A549 (cell line): ENCODE measurements around the gene SPPL2A. TPM values are rescaled to one million over a fixed set of nuclear protein-coding genes. Genes with fewer than 3 reads are reported as not detected.

Experiments
- ATAC-seq, 2 experiments: fragments of 200-7000 bp in 1 of 2; fragments of >200 bp in 1 of 2; cut with Nextera tagmentation in 1 of 2; cut with Tn5 transposase in 1 of 2; 3 replicates each; pipeline versions ENCODE4 v1.8.0 to v1.9.1; 2018 to 2020; ENCODE audit warnings: mild to moderate bottlenecking in 1 of 2, moderate library complexity in 1 of 2
- CTCF ChIA-PET: fragments of 300-600 bp; sonication (Branson Sonifier 250); formaldehyde crosslinking; extraction: SDS; loops from one replicate; lab custom pipeline; 2021; ENCODE audit warnings: antibody characterized with exemption, inconsistent platforms; lab: Yijun Ruan, JAX
- POLR2A ChIA-PET: fragments of 350-600 bp; formaldehyde crosslinking; extraction: SDS; loops from one replicate; lab custom pipeline; 2021; ENCODE audit warnings: antibody characterized with exemption, inconsistent platforms; lab: Yijun Ruan, JAX
- DNase-seq, 2 experiments: peaks; one replicate each; pipeline versions ENCODE4 v3.0.0 to v3.0.0-alpha.2; 2011 to 2016; ENCODE audit warnings: low read depth in 1 of 2, low spot score in 1 of 2
- FAIRE-seq: peaks from 2 replicates; lab custom pipeline; 2011; peaks lifted over from hg19 to GRCh38; lab: Jason Lieb, UNC
- H3K27ac ChIP-seq, 2 experiments: fragments of >200 bp; sonication (Bioruptor Twin); formaldehyde crosslinking; 3 replicates each; pipeline ENCODE4 v1.5.1; 2016 to 2017
- H3K4me1 ChIP-seq: fragments of >200 bp; sonication (Bioruptor Twin); formaldehyde crosslinking; 3 replicates; pipeline ENCODE4 v1.6.1; 2016
- H3K4me2 ChIP-seq: fragments of >200 bp; sonication (Bioruptor Twin); formaldehyde crosslinking; 3 replicates; pipeline ENCODE4 v1.6.1; 2016
- H3K4me3 ChIP-seq: fragments of >200 bp; sonication (Bioruptor Twin); formaldehyde crosslinking; 3 replicates; pipeline ENCODE4 v1.5.1; 2016
- H3K9me3 ChIP-seq: fragments of >200 bp; sonication (Bioruptor Twin); formaldehyde crosslinking; 3 replicates; pipeline ENCODE4 v1.6.1; 2016
- CBX8 ChIP-seq: fragments of 200-600 bp; sonication (generic); IDR thresholded peaks from 2 replicates; pipeline ENCODE4 v1.6.1; 2016
- E2F6 ChIP-seq: IDR thresholded peaks from 2 replicates; pipeline ENCODE4 v1.6.1; 2012; ENCODE audit warnings: low read depth, borderline replicate concordance
- EHF ChIP-seq: fragments of 250-450 bp; sonication (Bioruptor Pico); IDR thresholded peaks from 2 replicates; pipeline ENCODE4 v1.5.0; 2020; ENCODE audit warnings: mild to moderate bottlenecking
- FOSB ChIP-seq: fragments of 250-450 bp; sonication (Bioruptor Pico); IDR thresholded peaks from 2 replicates; pipeline ENCODE4 v1.5.0; 2020; ENCODE audit warnings: mild to moderate bottlenecking, moderate library complexity
- FOSL2 ChIP-seq, 2 experiments: fragments of 450-650 bp in 1 of 2; fragments of >200 bp in 1 of 2; sonication (Bioruptor Twin) in 1 of 2; formaldehyde crosslinking; IDR thresholded peaks; 2 replicates each; pipeline versions ENCODE4 v1.5.0 to v1.6.1; 2016 to 2020; ENCODE audit warnings: mild to moderate bottlenecking in 1 of 2, moderate library complexity in 1 of 2
- FOXS1 ChIP-seq: fragments of 250-450 bp; sonication (Bioruptor Pico); IDR thresholded peaks from 2 replicates; pipeline ENCODE4 v1.5.0; 2020; ENCODE audit warnings: mild to moderate bottlenecking, moderate library complexity
- GATA3 ChIP-seq: IDR thresholded peaks from 2 replicates; pipeline ENCODE4 v1.6.1; 2012; ENCODE audit warnings: borderline replicate concordance
- HES2 ChIP-seq: fragments of >200 bp; sonication (Bioruptor Twin); formaldehyde crosslinking; IDR thresholded peaks from 2 replicates; pipeline ENCODE4 v1.6.1; 2016
- HMGXB4 ChIP-seq: fragments of 250-450 bp; sonication (Bioruptor Pico); IDR thresholded peaks from 2 replicates; pipeline ENCODE4 v1.5.0; 2021; ENCODE audit warnings: mild to moderate bottlenecking, moderate library complexity, borderline replicate concordance
- HOXA7 ChIP-seq: fragments of 250-450 bp; sonication (Bioruptor Pico); IDR thresholded peaks from 2 replicates; pipeline ENCODE4 v1.5.0; 2020; ENCODE audit warnings: mild to moderate bottlenecking, moderate library complexity
- HOXB13 ChIP-seq: fragments of 250-450 bp; sonication (Bioruptor Pico); IDR thresholded peaks from 2 replicates; pipeline ENCODE4 v1.5.0; 2020; ENCODE audit warnings: low read depth, mild to moderate bottlenecking, moderate library complexity
- HOXB5 ChIP-seq: fragments of 250-450 bp; sonication (Bioruptor Pico); IDR thresholded peaks from 2 replicates; pipeline ENCODE4 v1.5.0; 2020; ENCODE audit warnings: mild to moderate bottlenecking, moderate library complexity
- JUN ChIP-seq, 2 experiments: fragments of >200 bp; sonication (Bioruptor Twin); formaldehyde crosslinking; IDR thresholded peaks; 2 replicates in 1 of 2; 3 replicates in 1 of 2; pipeline ENCODE4 v1.6.1; 2016 to 2017
- MAFK ChIP-seq: fragments of 450-650 bp; IDR thresholded peaks from 2 replicates; pipeline ENCODE4 v1.6.1; 2014; ENCODE audit not compliant: partially characterized antibody
- NR3C1 ChIP-seq: fragments of >200 bp; sonication (Bioruptor Twin); formaldehyde crosslinking; IDR thresholded peaks from 3 replicates; pipeline ENCODE4 v1.6.1; 2017
- PHF8 ChIP-seq: fragments of 200-600 bp; sonication (generic); IDR thresholded peaks from 2 replicates; pipeline ENCODE4 v1.6.1; 2016; ENCODE audit warnings: low read depth, mild to moderate bottlenecking, antibody characterized with exemption, moderate library complexity, borderline replicate concordance
- POLR2AphosphoS2 ChIP-seq: conservative IDR thresholded peaks from 2 replicates; pipeline ENCODE4 v1.6.1; 2012; ENCODE audit warnings: low read length, improper control_type of control experiment, inconsistent platforms
- REST ChIP-seq: fragments of 200-600 bp; sonication (generic); IDR thresholded peaks from 2 replicates; pipeline ENCODE4 v1.6.1; 2016; ENCODE audit warnings: antibody characterized with exemption, mild to moderate bottlenecking, moderate library complexity
- TFCP2L1 ChIP-seq: fragments of 250-450 bp; sonication (Bioruptor Pico); IDR thresholded peaks from 2 replicates; pipeline ENCODE4 v1.5.0; 2021; ENCODE audit warnings: mild to moderate bottlenecking
- USF2 ChIP-seq: fragments of 450-650 bp; IDR thresholded peaks from 2 replicates; pipeline ENCODE4 v1.6.1; 2014; ENCODE audit warnings: antibody characterized with exemption
- ZC3H11A ChIP-seq: fragments of 450-650 bp; IDR thresholded peaks from 2 replicates; pipeline ENCODE4 v1.6.1; 2014; ENCODE audit warnings: antibody characterized with exemption, mild to moderate bottlenecking
- ZFP36 ChIP-seq: fragments of 450-650 bp; IDR thresholded peaks from 2 replicates; pipeline ENCODE4 v1.6.1; 2014; ENCODE audit warnings: borderline replicate concordance; ENCODE audit not compliant: partially characterized antibody
- WGBS: methylation state at CpG from one replicate; pipeline ENCODE4 v1.1.6; 2017; ENCODE audit errors: missing lambda C conversion rate; 5-methylcytosine and 5-hydroxymethylcytosine counted together
- polyA plus RNA-seq, 4 experiments: library from polyadenylated mRNA; depleted of rRNA in 3 of 4; stranded (reverse); fragments of >200 nt; fragmentation: RNase III in 1 of 4; extraction: RNeasy Plus Mini Kit Qiagen cat#74134 plus additional on column Dnase treatment in 1 of 4; gene quantifications; 2 replicates in 3 of 4; 3 replicates in 1 of 4; pipeline ENCODE4 v1.2.3, GENCODE V29; 2011 to 2017

SPPL2A gene
- polyA plus RNA-seq, 2 of the 4 experiments (the other 2 are of a cell fraction): 87.7 to 138 TPM

GRCh38 chr15:50687302-50687902 lies 78.1 kb downstream of the SPPL2A start (continued):
- TF ChIP-seq REST: no peak

GRCh38 chr15:50686469-50687301 lies 78.8 kb downstream of the SPPL2A start, which contains the start of gene TRPM7:
TSS of gene TRPM7 (minus strand) at chr15:50686797. CDS start at chr15:50686533, 264 bp downstream.
- DNase-seq (peak; percentile 89 to 93), ATAC-seq (peak; percentile 91), FAIRE-seq (no peak)
- Histone ChIP-seq H3K4me1 (peaks cover 22% of the 10 kb centered on the region), H3K9me3 (no peaks in the 10 kb centered on the region), H3K4me3 (peak within 1 kb of the TSS; percentile 71), H3K27ac (peak within 1 kb of the TSS; percentile 85 to 93), H3K4me2 (peak within 1 kb of the TSS; percentile 82)
- ChIA-PET POLR2A (interaction anchor here (1.1 to 1.9 kb wide), 7 partner anchors 10 to 332 kb away, joined by 3 to 7 read pairs (median 6); partner anchors contain the start of genes GABPB1 and SPPL2A), CTCF (interaction anchor here (1.0 to 3.2 kb wide), 6 partner anchors 11 to 200 kb away, joined by 3 to 15 read pairs (median 6); no protein-coding TSS in a partner anchor)
- WGBS: 2% methylated on average over 33 of the region's 80 CpGs
- TF ChIP-seq NR3C1 (no peak), PHF8 (peak; percentile 70), FOXS1 (CRISPR knock-in tag) (no peak), HES2 (no peak), HOXB5 (peak; percentile 82), USF2 (peak; percentile 70), POLR2AphosphoS2 (no peak), FOSL2 (IDR thresholded peaks at IDR 0.05) (no peak), FOSL2 (CRISPR knock-in tag; IDR thresholded peaks at IDR 0.05) (peak; percentile 35), TFCP2L1 (CRISPR knock-in tag) (no peak), FOSB (CRISPR knock-in tag) (no peak), HMGXB4 (peak; percentile 16; the same call in 1 of the 2 replicates), REST (no peak), CBX8 (no peak), ZFP36 (no peak), GATA3 (peak; percentile 20; the same call in 1 of the 2 replicates), JUN (IDR thresholded peaks at IDR 0.05) (peak; percentile 96 to 97), MAFK (peak; percentile 72), HOXB13 (CRISPR knock-in tag) (peak; percentile 43; the same call in 1 of the 2 replicates), ZC3H11A (no peak), E2F6 (peak; percentile 91), EHF (CRISPR knock-in tag) (0 out of 2 replicates have a peak, but pooled peaks have one; percentile 65), HOXA7 (no peak)
